SU-DHL-6 (cell line): ENCODE results near the gene TRIP6.

Experiments
- H2AFZ ChIP-seq: fragments of 200-600 bp; sonication (generic); 2 replicates; pipeline ENCODE4 v1.6.1; 2014; ENCODE audit warnings: low read depth, mild to moderate bottlenecking, moderate library complexity, mixed read lengths, antibody characterized with exemption, low read length; ENCODE audit not compliant: severe bottlenecking
- H3F3A ChIP-seq: fragments of 200-600 bp; shearing (Covaris generic); 2 replicates; pipeline ENCODE4 v1.6.0; 2016; ENCODE audit warnings: antibody characterized with exemption, mild to moderate bottlenecking; ENCODE audit not compliant: insufficient read depth
- H3K27ac ChIP-seq: fragments of 200-600 bp; sonication (generic); 2 replicates; pipeline ENCODE4 v1.5.1; 2016; ENCODE audit warnings: low read depth, mild to moderate bottlenecking, low read length, moderate library complexity, mixed read lengths
- H3K27me3 ChIP-seq: fragments of 200-600 bp; sonication (generic), shearing (Covaris generic); 2 replicates; pipeline ENCODE4 v1.6.0; 2014; ENCODE audit warnings: mild to moderate bottlenecking, low read length
- H3K36me3 ChIP-seq: fragments of 200-600 bp; sonication (generic); 2 replicates; pipeline ENCODE4 v1.6.1; 2014; ENCODE audit warnings: mild to moderate bottlenecking, low read length, mixed read lengths
- H3K4me2 ChIP-seq: fragments of 300-600, 200-600 bp; shearing (Covaris generic), sonication (generic); 2 replicates; pipeline ENCODE4 v1.6.0; 2014; ENCODE audit warnings: low read length, low read depth, mild to moderate bottlenecking; ENCODE audit not compliant: poor library complexity, severe bottlenecking
- H3K4me3 ChIP-seq: fragments of 200-600 bp; sonication (generic); 2 replicates; pipeline ENCODE4 v1.5.1; 2014; ENCODE audit warnings: antibody characterized with exemption, low read length, mild to moderate bottlenecking, mixed read lengths; ENCODE audit not compliant: insufficient read depth, poor library complexity, severe bottlenecking
- H3K79me2 ChIP-seq: fragments of 200-600 bp; sonication (generic); 2 replicates; pipeline ENCODE4 v1.6.1; 2014; ENCODE audit warnings: mild to moderate bottlenecking, low read length, moderate library complexity; ENCODE audit not compliant: insufficient read depth
- H3K9ac ChIP-seq: fragments of 200-600 bp; sonication (generic); 2 replicates; pipeline ENCODE4 v1.7.0; 2014; ENCODE audit warnings: mild to moderate bottlenecking, low read length
- H3K9me2 ChIP-seq: fragments of 200-600 bp; sonication (generic); replicated peaks from 2 replicates; pipeline ENCODE4 v1.6.1; 2014; ENCODE audit warnings: low read length; ENCODE audit not compliant: insufficient read depth
- H3K9me3 ChIP-seq: fragments of 200-600 bp; sonication (generic); 2 replicates; pipeline ENCODE4 v1.6.1; 2014; ENCODE audit warnings: low read length, mixed read lengths; ENCODE audit not compliant: insufficient read depth
- H4K20me1 ChIP-seq: fragments of 200-600 bp; sonication (generic); 2 replicates; pipeline ENCODE4 v1.6.1; 2014; ENCODE audit warnings: low read depth, mild to moderate bottlenecking, antibody characterized with exemption, low read length, moderate library complexity, mixed read lengths
- EZH2phosphoT487 ChIP-seq: fragments of 200-600 bp; sonication (generic), shearing (Covaris generic); conservative IDR thresholded peaks from 2 replicates; pipeline ENCODE4 v1.6.1; 2018; ENCODE audit warnings: mild to moderate bottlenecking, antibody characterized with exemption, low read length, moderate library complexity, mixed read lengths
- TF ChIP-seq, protein P1 (sequence below): fragments of 200-600 bp; sonication (generic); IDR thresholded peaks from one replicate; pipeline ENCODE4 v1.5.1; 2017; ENCODE audit warnings: antibody characterized with exemption, mild to moderate bottlenecking, low read length, moderate library complexity; ENCODE audit not compliant: insufficient read depth, poor library complexity, severe bottlenecking

TRIP6 gene

DNA sequence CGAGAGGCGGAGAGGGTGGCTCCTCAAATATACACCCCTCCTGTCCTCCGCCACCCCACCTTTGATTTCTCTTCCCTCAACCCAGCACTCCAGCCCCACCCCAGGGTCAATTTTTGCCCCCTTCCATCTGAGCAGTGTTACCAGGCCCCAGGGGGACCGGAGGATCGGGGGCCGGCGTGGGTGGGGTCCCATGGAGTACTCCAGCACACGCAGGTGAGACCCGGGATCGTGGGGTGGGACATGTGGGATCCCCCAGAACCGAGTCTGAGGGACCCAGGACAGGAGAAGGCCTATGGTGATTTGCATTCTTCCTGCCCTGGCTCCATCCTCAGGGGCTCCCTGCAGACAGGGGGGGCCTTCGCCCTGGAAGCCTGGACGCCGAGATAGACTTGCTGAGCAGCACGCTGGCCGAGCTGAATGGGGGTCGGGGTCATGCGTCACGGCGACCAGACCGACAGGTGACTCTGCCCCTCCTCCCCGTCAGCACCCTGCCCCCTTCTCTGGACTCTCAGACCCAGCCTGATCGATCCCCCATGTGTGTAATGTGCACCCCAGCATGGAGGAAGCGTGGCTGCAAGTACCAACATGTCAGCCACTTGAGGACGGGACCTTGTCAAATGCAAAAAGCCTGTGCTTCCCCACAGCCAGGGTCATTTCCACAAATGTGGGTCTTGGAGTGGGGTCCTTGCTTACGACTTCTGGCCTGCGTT, 744 bp downstream of the TRIP6 start:
- TF ChIP-seq, protein P1, sequence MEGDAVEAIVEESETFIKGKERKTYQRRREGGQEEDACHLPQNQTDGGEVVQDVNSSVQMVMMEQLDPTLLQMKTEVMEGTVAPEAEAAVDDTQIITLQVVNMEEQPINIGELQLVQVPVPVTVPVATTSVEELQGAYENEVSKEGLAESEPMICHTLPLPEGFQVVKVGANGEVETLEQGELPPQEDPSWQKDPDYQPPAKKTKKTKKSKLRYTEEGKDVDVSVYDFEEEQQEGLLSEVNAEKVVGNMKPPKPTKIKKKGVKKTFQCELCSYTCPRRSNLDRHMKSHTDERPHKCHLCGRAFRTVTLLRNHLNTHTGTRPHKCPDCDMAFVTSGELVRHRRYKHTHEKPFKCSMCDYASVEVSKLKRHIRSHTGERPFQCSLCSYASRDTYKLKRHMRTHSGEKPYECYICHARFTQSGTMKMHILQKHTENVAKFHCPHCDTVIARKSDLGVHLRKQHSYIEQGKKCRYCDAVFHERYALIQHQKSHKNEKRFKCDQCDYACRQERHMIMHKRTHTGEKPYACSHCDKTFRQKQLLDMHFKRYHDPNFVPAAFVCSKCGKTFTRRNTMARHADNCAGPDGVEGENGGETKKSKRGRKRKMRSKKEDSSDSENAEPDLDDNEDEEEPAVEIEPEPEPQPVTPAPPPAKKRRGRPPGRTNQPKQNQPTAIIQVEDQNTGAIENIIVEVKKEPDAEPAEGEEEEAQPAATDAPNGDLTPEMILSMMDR, result no peak
- no peak for TF ChIP-seq EZH2phosphoT487
- Histone ChIP-seq H3F3A (0 out of 2 replicates have a peak, but pooled peaks cover 8% of the 10 kb centered on the region), H3K27ac (peak overlapping the region; percentile 49), H3K9ac (peak overlapping the region; percentile 72), H3K79me2 (no peaks in the 10 kb centered on the region), H3K36me3 (no peaks in the 10 kb centered on the region), H3K27me3 (no peaks in the 10 kb centered on the region), H3K4me2 (peak overlapping the region; percentile 56), H3K4me3 (peak overlapping the region; percentile 55), H2AFZ (peak overlapping the region; percentile 57), H3K9me2 (no peaks in the 10 kb centered on the region), H4K20me1 (no peaks in the 10 kb centered on the region), H3K9me3 (no peaks in the 10 kb centered on the region)

DNA sequence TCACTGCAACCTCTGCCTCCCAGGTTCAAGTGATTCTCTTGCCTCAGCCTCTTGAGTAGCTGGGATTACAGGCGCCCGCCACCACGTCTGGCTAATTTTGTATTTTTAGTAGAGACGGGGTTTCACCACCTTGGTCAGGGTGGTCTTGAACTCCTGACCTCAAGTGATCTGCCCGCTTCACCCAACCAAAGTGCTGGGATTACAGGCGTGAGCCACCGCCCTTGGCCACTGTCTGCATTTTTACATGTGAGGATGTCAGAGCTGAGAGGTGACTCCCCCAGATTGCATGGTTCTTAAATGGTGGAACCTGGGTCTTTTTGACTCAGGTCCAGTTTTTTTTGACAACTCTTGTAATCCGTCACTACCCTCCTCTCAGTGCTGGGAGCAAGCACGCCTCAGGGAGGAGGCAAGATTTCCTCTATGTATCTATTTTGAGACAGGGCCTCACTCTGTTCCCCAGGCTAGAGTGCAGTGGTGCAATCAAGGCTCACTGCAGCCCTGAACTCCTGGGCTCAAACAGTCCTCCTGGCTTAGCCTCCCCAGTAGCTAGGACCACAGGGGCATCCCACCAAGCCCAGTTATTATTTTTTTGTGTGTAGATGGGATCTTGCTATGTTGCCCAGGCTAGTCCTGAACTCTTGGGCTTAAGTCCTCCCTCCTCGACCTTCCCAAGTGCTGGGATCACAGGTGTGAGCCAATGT, 6.6 kb downstream of the TRIP6 start:
- Histone ChIP-seq H4K20me1 (peaks cover 17% of the 10 kb centered on the region; the same call in 1 of the 2 replicates), H3K4me2 (peak overlapping the region; percentile 70), H3K9me2 (no peaks in the 10 kb centered on the region), H3K9ac (peak overlapping the region; percentile 96), H3F3A (no peaks in the 10 kb centered on the region), H3K9me3 (no peaks in the 10 kb centered on the region), H3K4me3 (peak overlapping the region; percentile 65), H3K27ac (peak overlapping the region; percentile 76), H3K36me3 (peaks cover 15% of the 10 kb centered on the region; the same call in 1 of the 2 replicates), H3K27me3 (no peaks in the 10 kb centered on the region), H2AFZ (no peak overlapping the region), H3K79me2 (peaks cover 38% of the 10 kb centered on the region)
- TF ChIP-seq, protein P1, result no peak
- TF ChIP-seq EZH2phosphoT487, result no peak

DNA sequence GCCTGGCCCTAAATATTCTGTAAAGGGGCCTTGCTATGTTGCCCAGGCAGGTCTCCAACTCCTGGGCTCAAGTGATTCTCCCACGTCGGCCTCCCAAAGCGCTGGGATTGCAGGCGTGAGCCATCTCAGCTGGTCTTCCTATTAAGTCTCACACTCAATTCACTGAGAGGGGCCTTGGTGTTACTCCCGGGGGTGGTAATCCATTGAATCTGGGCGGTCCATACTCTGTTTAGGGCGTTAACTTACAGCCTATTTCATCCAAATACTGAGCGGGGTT, 7.1 kb downstream of the TRIP6 start:
- peak overlapping the region; percentile 70 for H3K4me2 ChIP-seq
- H3K9me3 ChIP-seq, result no peaks in the 10 kb centered on the region
- H4K20me1 ChIP-seq, result peaks cover 17% of the 10 kb centered on the region; the same call in 1 of the 2 replicates
- no peaks in the 10 kb centered on the region for H3K9me2 ChIP-seq
- peaks cover 43% of the 10 kb centered on the region for H3K79me2 ChIP-seq
- peak overlapping the region; percentile 65 for H3K4me3 ChIP-seq
- TF ChIP-seq EZH2phosphoT487, result no peak
- TF ChIP-seq, protein P1, result no peak
- H3K27me3 ChIP-seq, result no peaks in the 10 kb centered on the region
- H3F3A ChIP-seq, result no peaks in the 10 kb centered on the region
- peaks cover 16% of the 10 kb centered on the region for H3K36me3 ChIP-seq
- H3K27ac ChIP-seq, result peak overlapping the region; percentile 76
- H3K9ac ChIP-seq, result peak overlapping the region; percentile 96
- peak overlapping the region; percentile 6 for H2AFZ ChIP-seq
